Measurements from ENCODE around the gene TMEM250. TPM values are rescaled to one million over a fixed set of nuclear protein-coding genes. Genes with fewer than 3 reads are reported as not detected.

The TMEM250 gene
- total and polyA plus RNA-seq, 9 donors, result 19.7 to 27.9 (median 22.9) TPM

DNA sequence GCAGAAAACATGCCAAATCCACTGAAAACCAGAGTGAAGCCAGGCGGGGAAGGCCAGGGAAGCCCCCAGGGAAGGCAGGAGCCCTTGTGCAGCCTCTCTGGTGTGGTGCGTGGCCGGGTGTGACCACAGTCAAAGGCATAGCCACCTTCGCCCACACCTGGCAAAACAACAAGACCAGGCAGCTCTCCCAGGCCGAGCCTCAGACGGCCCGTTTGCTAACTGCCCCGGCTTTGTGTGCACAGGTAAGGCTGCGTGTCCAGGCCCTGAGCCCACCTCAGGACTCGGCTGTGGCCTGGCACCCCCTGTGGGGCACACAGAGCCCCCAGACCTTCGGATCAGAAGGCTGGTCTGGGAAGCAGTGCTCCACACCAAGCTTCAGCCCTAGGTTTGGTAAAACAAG lies 6.1 kb downstream of the TMEM250 start:
- H3K4me1 ChIP-seq (ENCODE audit: control insufficient read depth, insufficient read depth, low read length), result peaks cover 65% of the 10 kb centered on the region
- WGBS (ENCODE audit: insufficient coverage), result 81% methylated on average over 11 of the region's 11 CpGs
- DNase-seq, result no peak
- H3K4me3 ChIP-seq (ENCODE audit: low read length), result no peak overlapping the region
- H3K27ac ChIP-seq (ENCODE audit: low read length), result no peak overlapping the region
- no peaks in the 10 kb centered on the region for H3K9me3 ChIP-seq (replicated peaks; ENCODE audit: control insufficient read depth, low read depth, low read length)
- peaks cover 28% of the 10 kb centered on the region for H3K36me3 ChIP-seq (ENCODE audit: control insufficient read depth, insufficient read depth, low read length)
- H3K27me3 ChIP-seq (ENCODE audit: control insufficient read depth, insufficient read depth, low read length), result peaks cover 2% of the 10 kb centered on the region

DNA sequence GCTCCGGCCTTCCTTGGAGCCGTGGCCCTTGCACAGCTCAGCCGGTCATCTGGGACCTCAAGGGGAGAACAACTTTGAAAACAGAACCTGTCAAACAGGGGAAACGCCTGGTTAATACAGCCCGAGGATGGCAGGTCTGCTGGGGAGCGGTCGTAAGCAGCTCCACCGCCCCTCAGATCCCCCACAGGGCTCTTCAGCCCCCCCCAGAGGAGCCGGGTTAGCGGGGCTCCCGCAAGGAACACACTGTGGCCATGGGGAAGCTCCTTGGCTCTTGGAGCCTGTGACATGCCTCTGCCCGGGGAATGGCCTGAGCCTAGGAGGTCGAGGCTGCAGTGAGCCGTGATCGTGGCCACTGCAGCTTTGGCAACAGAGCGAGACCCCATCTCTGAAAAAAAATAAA lies 6.8 kb downstream of the TMEM250 start:
- Histone ChIP-seq H3K9me3 (replicated peaks; ENCODE audit: control insufficient read depth, low read depth, low read length) (no peaks in the 10 kb centered on the region), H3K27ac (ENCODE audit: low read length) (no peak overlapping the region), H3K27me3 (ENCODE audit: control insufficient read depth, insufficient read depth, low read length) (peaks cover 2% of the 10 kb centered on the region), H3K4me3 (ENCODE audit: low read length) (no peak overlapping the region), H3K4me1 (ENCODE audit: control insufficient read depth, insufficient read depth, low read length) (peaks cover 65% of the 10 kb centered on the region), H3K36me3 (ENCODE audit: control insufficient read depth, insufficient read depth, low read length) (peaks cover 25% of the 10 kb centered on the region)
- 45% methylated on average over 9 of the region's 16 CpGs for WGBS (ENCODE audit: insufficient coverage)
- no peak for DNase-seq

DNA sequence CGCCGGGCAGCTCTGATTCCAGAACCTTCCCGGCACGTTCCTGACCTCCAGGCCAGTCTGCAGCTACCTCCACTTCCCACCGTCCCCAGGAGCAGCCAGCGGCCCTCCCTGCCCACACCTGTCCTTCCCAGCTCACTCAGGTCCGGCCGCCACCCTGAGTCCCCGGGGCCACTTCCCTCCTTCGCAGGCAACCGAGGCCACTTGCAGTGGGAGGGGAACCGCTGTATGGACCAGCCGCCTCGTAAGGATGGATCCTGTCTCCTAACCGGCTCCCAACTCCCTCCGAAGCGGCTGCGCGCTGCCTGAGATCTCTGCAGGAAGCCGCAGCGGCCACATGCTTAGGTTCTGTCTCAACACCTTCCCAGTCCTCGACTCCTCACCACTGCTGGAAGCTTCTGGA lies 7.5 kb downstream of the TMEM250 start:
- H3K27ac ChIP-seq (ENCODE audit: low read length), result no peak overlapping the region
- peaks cover 2% of the 10 kb centered on the region for H3K27me3 ChIP-seq (ENCODE audit: control insufficient read depth, insufficient read depth, low read length)
- DNase-seq, result no peak
- no peak overlapping the region for H3K4me3 ChIP-seq (ENCODE audit: low read length)
- peaks cover 20% of the 10 kb centered on the region for H3K36me3 ChIP-seq (ENCODE audit: control insufficient read depth, insufficient read depth, low read length)
- no peaks in the 10 kb centered on the region for H3K9me3 ChIP-seq (replicated peaks; ENCODE audit: control insufficient read depth, low read depth, low read length)
- peaks cover 68% of the 10 kb centered on the region for H3K4me1 ChIP-seq (ENCODE audit: control insufficient read depth, insufficient read depth, low read length)
- WGBS (ENCODE audit: insufficient coverage), result 77% methylated on average over 20 of the region's 22 CpGs

DNA sequence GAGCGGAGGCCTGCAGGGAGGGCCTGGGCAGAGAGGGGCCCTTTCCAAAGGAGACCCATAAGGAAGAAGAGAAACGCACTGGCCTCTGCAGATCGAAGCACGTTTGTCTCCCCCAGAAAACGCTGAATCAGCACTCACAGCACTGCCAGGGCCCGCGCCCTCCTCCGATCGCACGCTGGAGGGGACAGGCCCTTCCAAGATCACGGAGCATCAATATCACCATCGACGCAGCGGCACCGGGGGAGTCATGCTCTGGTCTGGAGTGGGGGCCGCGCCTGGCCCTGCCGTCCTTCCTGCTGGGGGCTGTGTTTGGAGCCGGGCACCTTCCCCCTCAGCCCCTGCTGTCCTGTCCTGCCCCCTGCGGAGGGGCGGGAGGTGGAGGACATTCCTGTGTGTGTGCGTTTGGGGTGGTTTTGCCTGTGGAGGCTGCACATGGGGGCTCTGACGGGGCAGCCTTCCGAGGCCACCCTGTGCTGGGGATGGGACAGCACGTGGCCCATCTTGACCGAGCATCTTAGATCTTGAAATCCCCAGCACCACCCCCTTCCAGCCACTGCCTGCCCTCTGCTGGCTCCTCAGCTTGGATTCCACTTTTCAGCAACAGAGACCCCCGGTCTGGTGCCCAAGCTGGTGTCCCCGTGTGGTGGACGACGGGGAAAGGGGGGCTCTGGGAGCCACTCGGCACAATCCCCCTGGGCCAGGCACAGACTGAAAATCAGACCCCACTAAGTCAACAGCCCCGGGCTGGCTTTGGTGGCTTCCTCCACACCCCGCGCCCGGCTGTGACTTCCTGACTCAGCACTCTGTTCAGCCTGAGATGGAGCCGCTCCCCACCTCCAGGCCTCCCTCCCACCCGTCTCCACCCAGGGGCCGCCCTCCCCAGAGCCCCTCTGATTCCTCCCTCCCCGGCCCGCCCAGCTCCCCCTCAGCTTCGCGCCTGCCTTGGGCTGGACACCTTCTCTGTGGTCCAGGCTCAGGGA lies 8.3 kb downstream of the TMEM250 start:
- 11% methylated on average over 38 of the region's 42 CpGs for WGBS (ENCODE audit: insufficient coverage)
- peaks cover 67% of the 10 kb centered on the region for H3K4me1 ChIP-seq (ENCODE audit: control insufficient read depth, insufficient read depth, low read length)
- DNase-seq, result peak; percentile 61
- peak overlapping the region; percentile 52 for H3K27ac ChIP-seq (ENCODE audit: low read length)
- H3K4me3 ChIP-seq (ENCODE audit: low read length), result peak overlapping the region; percentile 12
- H3K36me3 ChIP-seq (ENCODE audit: control insufficient read depth, insufficient read depth, low read length), result peaks cover 12% of the 10 kb centered on the region
- no peaks in the 10 kb centered on the region for H3K9me3 ChIP-seq (replicated peaks; ENCODE audit: control insufficient read depth, low read depth, low read length)
- peaks cover 2% of the 10 kb centered on the region for H3K27me3 ChIP-seq (ENCODE audit: control insufficient read depth, insufficient read depth, low read length)

DNA sequence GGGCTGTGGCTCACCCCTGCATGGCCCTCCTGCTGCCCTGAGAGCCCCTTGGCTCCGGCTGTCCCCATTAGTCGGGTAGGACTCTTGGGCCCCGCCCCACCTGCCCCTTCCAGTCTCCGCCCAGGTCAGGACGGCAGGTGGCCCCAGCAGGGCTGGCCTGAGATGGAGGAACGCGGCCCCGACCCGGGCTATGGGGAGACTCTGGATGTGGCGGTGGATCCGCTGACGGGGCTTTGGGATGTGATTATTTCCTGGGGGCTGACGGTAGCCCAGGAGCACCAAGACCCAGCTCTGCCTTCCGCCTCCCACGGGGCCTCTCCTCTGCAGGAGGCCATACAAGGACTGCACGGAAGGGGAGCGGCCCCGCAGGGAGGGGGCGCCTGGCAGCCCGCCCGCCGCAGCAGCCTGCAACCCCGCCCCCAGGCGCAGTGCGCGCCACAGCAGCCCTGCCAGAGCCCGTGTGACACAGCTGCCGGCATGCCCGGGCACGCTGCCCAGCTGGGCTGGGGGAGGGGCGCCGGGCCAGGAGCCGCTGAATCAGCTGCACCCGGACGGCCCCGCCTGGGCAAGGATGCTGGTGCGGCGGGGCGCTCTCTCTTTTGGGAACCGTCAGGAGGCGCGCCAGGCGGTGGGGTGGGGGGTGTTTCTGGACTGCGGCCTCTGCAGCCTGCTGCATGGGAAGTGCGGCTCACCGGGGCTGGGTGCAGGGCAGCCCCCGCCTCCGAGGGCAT lies 9.2 kb downstream of the TMEM250 start:
- Histone ChIP-seq H3K36me3 (ENCODE audit: control insufficient read depth, insufficient read depth, low read length) (peaks cover 4% of the 10 kb centered on the region), H3K9me3 (replicated peaks; ENCODE audit: control insufficient read depth, low read depth, low read length) (no peaks in the 10 kb centered on the region), H3K4me3 (ENCODE audit: low read length) (peak overlapping the region; percentile 29), H3K27me3 (ENCODE audit: control insufficient read depth, insufficient read depth, low read length) (peaks cover 2% of the 10 kb centered on the region), H3K27ac (ENCODE audit: low read length) (peak overlapping the region; percentile 84), H3K4me1 (ENCODE audit: control insufficient read depth, insufficient read depth, low read length) (peaks cover 74% of the 10 kb centered on the region)
- peak; percentile 92 for DNase-seq
- WGBS (ENCODE audit: insufficient coverage), result under 1% methylated on average over 37 of the region's 48 CpGs

DNA sequence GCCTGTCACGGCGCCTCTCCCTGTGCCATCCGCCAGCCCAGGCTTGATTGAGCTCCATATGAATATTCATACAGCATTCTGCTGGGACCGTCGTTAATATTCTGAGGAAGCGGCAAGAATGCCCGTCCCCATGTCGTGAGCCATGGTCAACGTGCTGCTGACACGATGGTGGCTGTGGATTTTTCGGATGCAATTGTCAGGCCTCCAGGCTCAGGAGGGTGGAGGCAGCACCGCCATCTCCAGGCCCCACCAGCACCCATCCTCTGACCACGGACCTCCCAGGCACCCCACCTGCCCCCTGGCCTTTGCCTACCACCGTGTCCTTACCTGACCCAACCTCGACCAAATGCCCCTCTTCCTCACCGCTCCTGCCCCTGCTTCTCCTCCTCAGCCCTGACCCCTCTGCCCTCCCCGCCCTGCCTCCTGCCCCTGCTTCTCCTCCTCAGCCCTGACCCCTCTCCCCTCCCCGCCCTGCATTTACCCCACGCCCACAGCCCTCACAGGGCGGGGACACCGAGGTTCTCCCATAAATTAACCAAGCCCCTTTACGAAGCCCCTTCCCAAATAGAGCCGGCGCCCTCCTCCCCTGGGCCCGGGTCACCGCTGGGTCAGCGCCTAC lies 9.9 kb downstream of the TMEM250 start:
- DNase-seq, result no peak
- peak overlapping the region; percentile 29 for H3K4me3 ChIP-seq (ENCODE audit: low read length)
- no peaks in the 10 kb centered on the region for H3K36me3 ChIP-seq (ENCODE audit: control insufficient read depth, insufficient read depth, low read length)
- peak overlapping the region; percentile 84 for H3K27ac ChIP-seq (ENCODE audit: low read length)
- peaks cover 2% of the 10 kb centered on the region for H3K27me3 ChIP-seq (ENCODE audit: control insufficient read depth, insufficient read depth, low read length)
- peaks cover 82% of the 10 kb centered on the region for H3K4me1 ChIP-seq (ENCODE audit: control insufficient read depth, insufficient read depth, low read length)
- WGBS (ENCODE audit: insufficient coverage), result 56% methylated on average over 27 of the region's 27 CpGs
- H3K9me3 ChIP-seq (replicated peaks; ENCODE audit: control insufficient read depth, low read depth, low read length), result no peaks in the 10 kb centered on the region

DNA sequence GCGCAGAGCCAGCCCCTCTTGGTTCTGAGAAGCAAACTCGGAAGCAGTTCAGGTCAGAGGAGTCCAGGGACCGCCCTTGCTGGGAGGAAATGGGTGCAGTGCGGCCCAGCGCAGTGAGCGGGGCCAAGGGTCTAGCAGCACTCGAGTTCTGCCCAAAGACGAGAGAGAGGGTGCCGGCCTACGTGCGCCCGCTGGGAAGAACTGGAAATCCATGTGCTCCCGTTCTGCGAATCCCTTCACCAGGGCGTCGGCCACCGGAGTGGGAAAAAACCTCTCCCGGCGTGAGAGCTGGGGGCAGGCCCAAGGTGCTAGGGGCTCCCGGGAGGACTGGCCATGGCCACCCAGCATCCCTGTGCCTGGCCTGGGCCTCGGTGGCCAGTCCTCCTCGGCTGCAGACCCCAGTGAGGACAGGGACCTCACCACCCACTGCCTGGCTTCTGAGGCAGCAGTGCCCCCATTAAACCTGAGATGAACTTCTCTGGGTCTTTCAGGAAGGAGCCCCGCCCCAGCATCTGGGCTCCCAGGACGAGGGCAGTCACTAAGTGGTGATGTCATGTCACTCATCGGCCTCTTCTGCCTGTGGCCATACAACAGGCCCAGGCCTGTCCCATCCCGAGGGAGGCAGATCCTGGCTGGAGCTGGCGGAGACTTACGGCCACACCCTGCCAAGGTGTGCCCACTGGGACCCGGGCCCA lies 10.6 kb downstream of the TMEM250 start:
- Histone ChIP-seq H3K9me3 (replicated peaks; ENCODE audit: control insufficient read depth, low read depth, low read length) (no peaks in the 10 kb centered on the region), H3K36me3 (ENCODE audit: control insufficient read depth, insufficient read depth, low read length) (no peaks in the 10 kb centered on the region), H3K4me1 (ENCODE audit: control insufficient read depth, insufficient read depth, low read length) (peaks cover 88% of the 10 kb centered on the region), H3K27ac (ENCODE audit: low read length) (peak overlapping the region; percentile 13), H3K27me3 (ENCODE audit: control insufficient read depth, insufficient read depth, low read length) (peaks cover 2% of the 10 kb centered on the region), H3K4me3 (ENCODE audit: low read length) (no peak overlapping the region)
- DNase-seq, result no peak
- WGBS (ENCODE audit: insufficient coverage), result 82% methylated on average over 28 of the region's 29 CpGs

DNA sequence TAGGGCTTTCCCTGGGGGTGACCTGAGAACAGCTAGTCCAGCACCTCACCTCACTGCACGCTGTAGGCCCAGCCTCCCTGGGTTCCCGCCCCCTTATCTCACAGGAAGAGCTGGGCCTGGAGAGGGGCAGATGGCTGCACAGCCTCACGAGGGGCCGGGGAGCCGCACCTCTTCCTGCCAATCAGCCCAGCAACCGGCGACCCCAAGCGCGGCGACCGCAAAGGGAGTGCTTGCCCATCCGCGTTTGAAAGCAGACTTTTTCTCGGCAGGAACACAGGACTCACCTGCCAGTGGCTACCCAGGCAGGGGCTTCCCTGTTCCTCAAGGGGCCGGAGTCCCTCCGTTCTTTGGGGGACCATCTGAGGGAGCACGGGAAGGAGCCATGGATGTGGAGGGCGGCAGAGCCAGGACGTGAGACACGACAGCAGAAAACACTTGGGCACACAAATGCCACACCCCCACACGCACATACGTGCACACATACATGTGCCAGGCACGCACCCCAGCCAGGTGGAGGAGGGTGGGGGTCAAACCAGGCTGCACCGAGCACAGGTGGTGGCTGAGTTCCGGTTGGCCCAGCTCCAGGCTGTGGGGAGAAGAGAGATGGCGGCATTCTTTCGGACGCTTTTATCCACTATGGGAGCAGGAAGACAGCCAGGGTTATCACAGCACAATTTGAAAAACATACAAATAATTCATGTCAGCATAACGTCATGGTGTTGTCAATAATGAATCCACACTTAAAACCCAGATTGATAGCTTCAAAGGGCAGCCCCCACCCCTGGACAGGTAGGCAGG lies 11.3 kb downstream of the TMEM250 start:
- Histone ChIP-seq H3K4me3 (ENCODE audit: low read length) (no peak overlapping the region), H3K9me3 (replicated peaks; ENCODE audit: control insufficient read depth, low read depth, low read length) (no peaks in the 10 kb centered on the region), H3K4me1 (ENCODE audit: control insufficient read depth, insufficient read depth, low read length) (peaks cover 90% of the 10 kb centered on the region), H3K27me3 (ENCODE audit: control insufficient read depth, insufficient read depth, low read length) (peaks cover 2% of the 10 kb centered on the region), H3K27ac (ENCODE audit: low read length) (no peak overlapping the region), H3K36me3 (ENCODE audit: control insufficient read depth, insufficient read depth, low read length) (no peaks in the 10 kb centered on the region)
- no peak for DNase-seq
- 49% methylated on average over 15 of the region's 29 CpGs for WGBS (ENCODE audit: insufficient coverage)
